Heart left ventricle (tissue), 16 donors: ENCODE results near the gene GGCT. TPM values are rescaled to one million over a fixed set of nuclear protein-coding genes. Genes with fewer than 3 reads are reported as not detected.

Experiments
- ATAC-seq, 4 donors: fragments of 200-7000 bp; cut with Tn5 transposase; one replicate each; pipeline ENCODE4 v1.9.1; 2020 to 2022; ENCODE audit warnings: moderate library complexity in 4 of 4, mild to moderate bottlenecking in 3 of 4, moderate number of reproducible peaks in 1 of 4
- DNase-seq, 5 donors: peaks; one replicate each; pipeline ENCODE4 v3.0.0-alpha.2; 2020
- H3K27ac ChIP-seq, 12 donors: fragments of 200-600 bp; sonication (generic) in 4 of 12; one replicate each; pipeline versions ENCODE4 v1.5.0 to v1.8.0; 2016 to 2022; ENCODE audit warnings: mild to moderate bottlenecking in 2 of 12
- H3K27me3 ChIP-seq, 9 donors: fragments of 200-600 bp; sonication (generic) in 2 of 9; one replicate each; pipeline versions ENCODE4 v1.5.1 to v1.8.0; 2016 to 2022; ENCODE audit warnings: mild to moderate bottlenecking in 3 of 9
- H3K36me3 ChIP-seq, 9 donors: fragments of 200-600 bp; sonication (generic) in 2 of 9; one replicate each; pipeline versions ENCODE4 v1.5.0 to v1.8.0; 2018 to 2022; ENCODE audit warnings: mild to moderate bottlenecking in 2 of 9
- H3K4me1 ChIP-seq, 12 donors: fragments of 200-600 bp; sonication (generic) in 4 of 12; one replicate each; pipeline versions ENCODE4 v1.5.0 to v1.8.0; 2016 to 2022; ENCODE audit warnings: mild to moderate bottlenecking in 3 of 12
- H3K4me3 ChIP-seq, 12 donors: fragments of 200-600 bp; sonication (generic) in 4 of 12; one replicate each; pipeline versions ENCODE4 v1.5.0 to v1.8.0; 2017 to 2022; ENCODE audit warnings: mild to moderate bottlenecking in 9 of 12, moderate library complexity in 4 of 12
- H3K9me3 ChIP-seq, 12 donors: fragments of 200-600 bp; sonication (generic) in 4 of 12; one replicate each; pipeline versions ENCODE4 v1.5.0 to v1.8.0; 2016 to 2022; ENCODE audit warnings: mild to moderate bottlenecking in 1 of 12
- CTCF ChIP-seq, 12 donors: fragments of 200-600 bp; sonication (generic) in 4 of 12; IDR thresholded peaks; one replicate each; pipeline versions ENCODE4 v1.5.0 to v1.8.0; 2018 to 2022; ENCODE audit warnings: antibody characterized with exemption in 12 of 12, mild to moderate bottlenecking in 5 of 12
- POLR2A ChIP-seq, 2 donors: fragments of 450-650 bp; IDR thresholded peaks; one replicate each; pipeline ENCODE4 v1.6.1; 2017; ENCODE audit warnings: antibody characterized with exemption in 2 of 2, mild to moderate bottlenecking in 2 of 2, moderate library complexity in 2 of 2
- WGBS, 4 donors: extraction: QIAGEN DNeasy Blood & Tissue Kit in 2 of 4; methylation state at CpG; one replicate each; pipeline versions ENCODE4 v1.1.5 to v1.1.7; 2013 to 2018; 5-methylcytosine and 5-hydroxymethylcytosine counted together
- intact Hi-C, 10 donors: fragments of 100-400 bp; cut with DNase I; formaldehyde crosslinking; loops; one replicate each; pipeline versions ENCODE4 v1.11.1 to v1.14.2; 2022
- polyA plus RNA-seq, 2 donors: library from polyadenylated mRNA; stranded (reverse); fragments of 200-250 nt; gene quantifications; one replicate each; pipeline ENCODE4 v1.2.3, GENCODE V29; 2013
- total RNA-seq, 9 donors: library from RNA; depleted of rRNA in 2 of 9; stranded (reverse); fragments of >200 nt in 2 of 9; fragmentation: NEBNext Ultra II Directional in 3 of 9; extraction: Animal tissue kit (Norgen Biotek cat#: 25700) in 3 of 9; gene quantifications; one replicate each; pipeline versions ENCODE4 v1.1.0 to v1.2.4, GENCODE V29; 2016 to 2023
- donor health status: ischemic (EF 13 %, LVEDD 7.1; RV severe dilation, severe dysfunction).
- donor health status: healthy with polysubstance abuse.
- donor health status: DM: no; HTN: yes; CAD: no.
- donor health status: DM: no; HTN: no; CAD: no.
- donor health status: ischemic (EF 25% LVEDD 6.9; RV normal size, moderate dysfunction).
- donor health status: ischemic (EF 25% LVEDD 5.7; RV mildly dilated, moderate dysfunction).
- donor health status: healthy.
- donor health status: DM: yes; HTN: yes; CAD: no.
- donor health status: ischemic (EF 35%, LVEDD 5.7; RV mildly dilated, moderate dysfunction).
- donor health status: nonischemic (EF 11% LVEDD 7.7; RV severe dilation, severe dysfunction).
- donor health status: DM: yes; HTN: yes; CAD: no.
- donor health status: PGD.
- donor health status: ischemic (EF 29% LVEDD 5.4; RV normal size, mild dysfunction).
- donor health status: nonischemic (EF 23%, LVEDD 6.1; RV moderate dilation, normal function).

The GGCT gene
- total and polyA plus RNA-seq, 11 donors = 14.1 to 54.3 (median 18.7) TPM

- H3K27me3 ChIP-seq = no peaks in the 10 kb centered on the region
- 60 to 100% (median 89%) methylated on average over 1 to 5 of the region's 5 CpGs for WGBS, 4 donors
Measured at GRCh38 chr7:30525429-30525828, 20.8 kb upstream of the GGCT start.

GRCh38 chr7:30524545-30524944 lies 19.9 kb upstream of the GGCT start:
- 82 to 97% (median 93%) methylated on average over 2 of the region's 2 CpGs for WGBS, 4 donors
- intact Hi-C loops = no loop called here
- TF ChIP-seq CTCF (IDR thresholded peaks at IDR 0.05) (no peak), POLR2A (IDR thresholded peaks at IDR 0.05) (no peak)
- H3K27ac ChIP-seq = no peak overlapping the region
- no peak for ATAC-seq
- no peaks in the 10 kb centered on the region for H3K9me3 ChIP-seq
- DNase-seq = no peak
- peaks cover 0 to 7% (median 0%) of the 10 kb centered on the region in 9 donors for H3K36me3 ChIP-seq
- no peaks in the 10 kb centered on the region for H3K27me3 ChIP-seq
- H3K4me1 ChIP-seq = peaks cover 0 to 19% (median 2%) of the 10 kb centered on the region in 12 donors
- no peak overlapping the region for H3K4me3 ChIP-seq

More at GRCh38 chr7:30525429-30525828, 20.8 kb upstream of the GGCT start:
- DNase-seq = no peak
- Histone ChIP-seq H3K4me1 (peaks cover 0 to 15% (median 2%) of the 10 kb centered on the region in 12 donors), H3K9me3 (no peaks in the 10 kb centered on the region), H3K4me3 (no peak overlapping the region), H3K36me3 (peaks cover 0 to 7% (median 0%) of the 10 kb centered on the region in 9 donors), H3K27ac (no peak overlapping the region)
- ATAC-seq = no peak
- TF ChIP-seq POLR2A (IDR thresholded peaks at IDR 0.05) (no peak), CTCF (IDR thresholded peaks at IDR 0.05) (no peak)
- intact Hi-C loops = no loop called here

- no peaks in the 10 kb centered on the region for H3K9me3 ChIP-seq
- no peak for ATAC-seq
- 95 to 97% (median 97%) methylated on average over 2 of the region's 2 CpGs for WGBS, 4 donors
- H3K4me1 ChIP-seq = peaks cover 0 to 19% (median 2%) of the 10 kb centered on the region in 12 donors
- H3K27me3 ChIP-seq = no peaks in the 10 kb centered on the region
- H3K4me3 ChIP-seq = no peak overlapping the region
- H3K27ac ChIP-seq = no peak overlapping the region
- no peak for TF ChIP-seq POLR2A (IDR thresholded peaks at IDR 0.05)
- no peak for TF ChIP-seq CTCF (IDR thresholded peaks at IDR 0.05)
- peaks cover 0 to 7% (median 0%) of the 10 kb centered on the region in 9 donors for H3K36me3 ChIP-seq
- intact Hi-C loops = no loop called here
- no peak for DNase-seq
Measured at GRCh38 chr7:30523466-30523865, 18.8 kb upstream of the GGCT start.

GRCh38 chr7:30522159-30522558 lies 17.5 kb upstream of the GGCT start:
- TF ChIP-seq POLR2A (IDR thresholded peaks at IDR 0.05) (no peak), CTCF (IDR thresholded peaks at IDR 0.05) (no peak)
- WGBS, 4 donors = 98% methylated on average over 3 of the region's 3 CpGs

More at GRCh38 chr7:30522159-30522558, 17.5 kb upstream of the GGCT start:
- Histone ChIP-seq H3K9me3 (no peaks in the 10 kb centered on the region), H3K27ac (no peak overlapping the region), H3K4me3 (no peak overlapping the region), H3K36me3 (peaks cover 0 to 3% (median 0%) of the 10 kb centered on the region in 9 donors), H3K27me3 (no peaks in the 10 kb centered on the region), H3K4me1 (peaks cover 0 to 19% (median 2%) of the 10 kb centered on the region in 12 donors)
- ATAC-seq (no peak), DNase-seq (no peak)
- intact Hi-C loops = no loop called here
